B cell (primary cell): ENCODE results near the gene EXD2. TPM values are rescaled to one million over a fixed set of nuclear protein-coding genes. Genes with fewer than 3 reads are reported as not detected.

Experiments
- ATAC-seq: fragments of 200-7000 bp; cut with Tn5 transposase; one replicate; pipeline ENCODE4 v1.10.0; 2021; ENCODE audit warnings: low read depth, mild to moderate bottlenecking, moderate number of reproducible peaks, moderate library complexity
- CTCF ChIA-PET: fragments of 350-600 bp; sonication (Branson Sonifier 250); formaldehyde crosslinking; loops from one replicate; lab custom pipeline; 2021; ENCODE audit warnings: antibody characterized with exemption, inconsistent platforms; lab: Charles Lee
- POLR2A ChIA-PET: fragments of 350-600 bp; sonication (Branson Sonifier 250); formaldehyde crosslinking; loops from one replicate; lab custom pipeline; 2021; ENCODE audit warnings: antibody characterized with exemption; lab: Charles Lee
- DNase-seq: peaks from one replicate; pipeline ENCODE4 v3.0.0; 2013
- H2AFZ ChIP-seq: 2 replicates; pipeline ENCODE4 v1.6.1; 2012; ENCODE audit warnings: mild to moderate bottlenecking, low read depth, low read length; ENCODE audit not compliant: insufficient read depth, poor library complexity, severe bottlenecking
- H3K27ac ChIP-seq, 2 donors: 1 replicate in 1 of 2; 2 replicates in 1 of 2; pipeline ENCODE4 v1.5.1; 2012 to 2013; ENCODE audit warnings: low read length in 2 of 2, mild to moderate bottlenecking in 2 of 2, moderate library complexity in 1 of 2
- H3K27me3 ChIP-seq, 4 experiments: fragments of 200-600 bp in 1 of 4; sonication (generic) in 1 of 4; replicated peaks in 1 of 4; 1 replicate in 2 of 4; 2 replicates in 2 of 4; pipeline versions ENCODE4 v1.6.1 to v1.7.0; 2013 to 2016; ENCODE audit warnings: low read length in 3 of 4, mild to moderate bottlenecking in 2 of 4, mixed read lengths in 1 of 4, moderate library complexity in 1 of 4; ENCODE audit not compliant: insufficient read depth in 4 of 4, control insufficient read depth in 3 of 4; ENCODE audit errors: control extremely low read depth in 1 of 4
- H3K36me3 ChIP-seq, 2 experiments: replicated peaks in 1 of 2; 1 replicate in 1 of 2; 2 replicates in 1 of 2; pipeline versions ENCODE4 v1.6.1 to v1.7.1; 2013; ENCODE audit warnings: low read length in 1 of 2; ENCODE audit not compliant: insufficient read depth in 2 of 2, control insufficient read depth in 1 of 2; ENCODE audit errors: control extremely low read depth in 1 of 2, extremely low read depth in 1 of 2
- H3K4me1 ChIP-seq, 2 donors: fragments of 200-600 bp in 1 of 2; sonication (generic) in 1 of 2; 1 replicate in 1 of 2; 2 replicates in 1 of 2; pipeline versions ENCODE4 v1.5.1 to v1.6.1; 2013 to 2017; ENCODE audit warnings: low read length in 2 of 2; ENCODE audit not compliant: control insufficient read depth in 2 of 2, insufficient read depth in 2 of 2
- H3K4me2 ChIP-seq: replicated peaks from 2 replicates; pipeline ENCODE3; 2012; ENCODE audit warnings: mild to moderate bottlenecking, low read depth, low read length; ENCODE audit not compliant: poor library complexity, severe bottlenecking
- H3K4me3 ChIP-seq, 5 experiments: fragments of 200-600 bp in 1 of 5; sonication (generic) in 1 of 5; 1 replicate in 3 of 5; 2 replicates in 2 of 5; pipeline versions ENCODE4 v1.5.1 to v1.7.0; 2011 to 2016; ENCODE audit warnings: low read length in 4 of 5, mild to moderate bottlenecking in 4 of 5, low read depth in 2 of 5, control low read depth in 1 of 5, moderate library complexity in 1 of 5; ENCODE audit not compliant: insufficient read depth in 1 of 5; ENCODE audit errors: control extremely low read depth in 1 of 5, extremely low read depth in 1 of 5
- H3K79me2 ChIP-seq: fragments of 200-600 bp; sonication (generic); one replicate; pipeline ENCODE4 v1.6.0; 2016; ENCODE audit warnings: low read length; ENCODE audit not compliant: control insufficient read depth, insufficient read depth
- H3K9ac ChIP-seq: fragments of 200-600 bp; sonication (generic); 2 replicates; pipeline ENCODE4 v1.6.1; 2017; ENCODE audit warnings: mild to moderate bottlenecking, low read length, moderate library complexity
- H3K9me3 ChIP-seq, 3 donors: one replicate each; pipeline versions ENCODE4 v1.6.1 to v1.7.1; 2013; ENCODE audit warnings: low read length in 2 of 3; ENCODE audit not compliant: control insufficient read depth in 2 of 3, insufficient read depth in 1 of 3; ENCODE audit errors: control extremely low read depth in 1 of 3
- H4K20me1 ChIP-seq: 2 replicates; pipeline ENCODE4 v1.6.0; 2012; ENCODE audit warnings: mild to moderate bottlenecking, low read length; ENCODE audit not compliant: insufficient read depth, control insufficient read depth, poor library complexity, severe bottlenecking
- H3K27ac Mint-ChIP-seq: one replicate; pipeline ENCODE4 v1.8.0; 2021; ENCODE audit warnings: mixed read lengths
- H3K27me3 Mint-ChIP-seq: one replicate; pipeline ENCODE4 v1.8.0; 2021; ENCODE audit warnings: mixed read lengths
- H3K4me1 Mint-ChIP-seq: one replicate; pipeline ENCODE4 v1.8.0; 2021; ENCODE audit warnings: mixed read lengths
- H3K4me3 Mint-ChIP-seq: one replicate; pipeline ENCODE4 v1.8.0; 2021; ENCODE audit warnings: mixed read lengths
- H3K9me3 Mint-ChIP-seq: one replicate; pipeline ENCODE4 v1.8.0; 2022; ENCODE audit warnings: mixed read lengths; ENCODE audit not compliant: insufficient read depth
- EZH2 ChIP-seq: IDR thresholded peaks from 2 replicates; pipeline ENCODE4 v1.6.1; 2012; ENCODE audit warnings: borderline replicate concordance, low read depth, mild to moderate bottlenecking, moderate library complexity, low read length; ENCODE audit not compliant: insufficient read depth, poor library complexity, severe bottlenecking
- WGBS: methylation state at CpG from one replicate; pipeline ENCODE4 v1.1.5; 2013; ENCODE audit warnings: missing lambda C conversion rate; ENCODE audit not compliant: insufficient coverage; 5-methylcytosine and 5-hydroxymethylcytosine counted together
- intact Hi-C: fragments of 100-400 bp; cut with micrococcal nuclease; formaldehyde crosslinking; loops from one replicate; pipeline ENCODE4 v1.10.0; 2022
- polyA plus RNA-seq: library from polyadenylated mRNA; depleted of rRNA; stranded (reverse); fragments of >200 nt; gene quantifications from 2 replicates; pipeline ENCODE4 v1.2.3, GENCODE V29; 2012
- total RNA-seq, 2 donors: library from RNA; stranded (reverse); fragments of 120-200 nt in 1 of 2; gene quantifications; 1 replicate in 1 of 2; 2 replicates in 1 of 2; pipeline versions ENCODE4 v1.2.3 to v1.2.4, GENCODE V29; 2013 to 2022
- TF ChIP-seq, protein P1 (sequence below): fragments of 200-600 bp; IDR thresholded peaks from one replicate; pipeline ENCODE4 v1.8.0; 2022; ENCODE audit warnings: antibody characterized with exemption, mild to moderate bottlenecking

Gene EXD2
- total and polyA plus RNA-seq, 2 donors (not counting 1 experiment from before 2014, with no cell fraction given), result 3.6 to 10.0 TPM

DNA sequence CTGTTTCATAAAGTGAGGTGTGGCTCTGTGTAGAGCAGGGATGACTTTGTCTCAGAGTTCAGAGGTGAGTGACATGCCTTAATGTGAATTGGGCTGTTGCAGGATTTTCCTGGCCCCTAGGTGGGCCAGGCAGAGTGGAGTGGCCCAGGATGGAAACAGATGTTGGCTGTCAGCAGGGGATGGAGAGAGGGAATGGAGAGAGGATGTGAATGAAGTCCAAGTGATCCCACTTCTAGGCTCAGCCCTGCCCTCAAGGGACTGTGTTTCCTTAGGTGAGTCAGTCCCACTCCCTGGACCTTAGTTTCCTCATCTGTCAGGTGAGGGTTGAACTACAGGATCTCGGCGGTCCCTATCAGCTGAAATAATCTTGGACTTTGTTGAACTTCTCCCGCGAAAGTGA, 76.2 kb downstream of the EXD2 start:
- CTCF ChIA-PET, result no interaction called here
- Histone ChIP-seq H3K4me3 (no peak overlapping the region), H2AFZ (no peak overlapping the region), H3K4me2 (no peak overlapping the region), H3K9me3 (no peaks in the 10 kb centered on the region), H3K27ac (no peak overlapping the region), H3K27me3 (peaks cover 0 to 20% (median 2%) of the 10 kb centered on the region in 4 experiments), H3K9ac (no peak overlapping the region), H3K79me2 (no peaks in the 10 kb centered on the region), H4K20me1 (no peaks in the 10 kb centered on the region), H3K4me1 (no peaks in the 10 kb centered on the region), H3K36me3 (no peaks in the 10 kb centered on the region)
- intact Hi-C loops, result no loop called here
- H3K27me3 Mint-ChIP-seq, result peaks cover 25% of the 10 kb centered on the region
- no peak overlapping the region for H3K27ac Mint-ChIP-seq
- POLR2A ChIA-PET, result no interaction called here
- WGBS, result 92% methylated on average over 2 of the region's 4 CpGs
- DNase-seq, result no peak
- H3K4me1 Mint-ChIP-seq, result no peaks in the 10 kb centered on the region
- TF ChIP-seq EZH2, result no peak
- TF ChIP-seq, protein P1, sequence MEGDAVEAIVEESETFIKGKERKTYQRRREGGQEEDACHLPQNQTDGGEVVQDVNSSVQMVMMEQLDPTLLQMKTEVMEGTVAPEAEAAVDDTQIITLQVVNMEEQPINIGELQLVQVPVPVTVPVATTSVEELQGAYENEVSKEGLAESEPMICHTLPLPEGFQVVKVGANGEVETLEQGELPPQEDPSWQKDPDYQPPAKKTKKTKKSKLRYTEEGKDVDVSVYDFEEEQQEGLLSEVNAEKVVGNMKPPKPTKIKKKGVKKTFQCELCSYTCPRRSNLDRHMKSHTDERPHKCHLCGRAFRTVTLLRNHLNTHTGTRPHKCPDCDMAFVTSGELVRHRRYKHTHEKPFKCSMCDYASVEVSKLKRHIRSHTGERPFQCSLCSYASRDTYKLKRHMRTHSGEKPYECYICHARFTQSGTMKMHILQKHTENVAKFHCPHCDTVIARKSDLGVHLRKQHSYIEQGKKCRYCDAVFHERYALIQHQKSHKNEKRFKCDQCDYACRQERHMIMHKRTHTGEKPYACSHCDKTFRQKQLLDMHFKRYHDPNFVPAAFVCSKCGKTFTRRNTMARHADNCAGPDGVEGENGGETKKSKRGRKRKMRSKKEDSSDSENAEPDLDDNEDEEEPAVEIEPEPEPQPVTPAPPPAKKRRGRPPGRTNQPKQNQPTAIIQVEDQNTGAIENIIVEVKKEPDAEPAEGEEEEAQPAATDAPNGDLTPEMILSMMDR, result no peak
- ATAC-seq, result no peak
- no peak overlapping the region for H3K4me3 Mint-ChIP-seq
- H3K9me3 Mint-ChIP-seq, result no peaks in the 10 kb centered on the region

DNA sequence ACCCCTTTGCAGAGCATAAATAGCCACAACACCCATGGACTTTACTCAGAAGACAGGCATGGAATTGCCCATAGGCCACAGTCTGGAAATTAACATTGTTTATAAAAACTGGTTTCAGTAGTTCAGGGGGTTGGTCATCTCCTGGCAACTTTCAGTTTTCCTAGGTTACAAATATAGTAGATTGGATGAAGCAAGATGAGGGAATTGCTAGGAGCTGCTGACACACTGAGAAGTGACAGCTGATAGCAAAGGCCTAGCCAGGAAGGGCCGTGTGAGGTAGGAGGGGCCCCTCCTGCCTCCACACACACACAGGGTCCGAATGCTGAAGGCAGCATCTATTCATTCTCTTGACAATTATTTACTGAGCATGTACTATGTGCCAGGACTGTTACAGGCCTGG, 76.9 kb downstream of the EXD2 start:
- Mint-ChIP-seq H3K9me3 (no peaks in the 10 kb centered on the region), H3K4me1 (no peaks in the 10 kb centered on the region), H3K27ac (no peak overlapping the region), H3K27me3 (peaks cover 24% of the 10 kb centered on the region), H3K4me3 (no peak overlapping the region)
- ATAC-seq (no peak), DNase-seq (no peak)
- Histone ChIP-seq H3K9ac (no peak overlapping the region), H4K20me1 (no peaks in the 10 kb centered on the region), H3K9me3 (no peaks in the 10 kb centered on the region), H3K27ac (no peak overlapping the region), H2AFZ (no peak overlapping the region), H3K27me3 (peaks cover 0 to 16% (median 2%) of the 10 kb centered on the region in 4 experiments), H3K4me2 (no peak overlapping the region), H3K4me3 (no peak overlapping the region), H3K4me1 (no peaks in the 10 kb centered on the region), H3K79me2 (no peaks in the 10 kb centered on the region), H3K36me3 (no peaks in the 10 kb centered on the region)
- ChIA-PET CTCF (interaction anchor here (1.0 kb wide), 1 partner anchor 192 kb away, joined by 6 read pairs; no protein-coding TSS in a partner anchor), POLR2A (no interaction called here)
- intact Hi-C loops, result no loop called here
- TF ChIP-seq, protein P1, result no peak
- TF ChIP-seq EZH2, result no peak
- WGBS, result no CpG with 5 or more reads among the region's 2 CpGs
